Dedifferentiated amniotic fluid mesenchymal stem cell (primary cell): ENCODE data around the gene DEFB129.
"Not testable (repeated sequence)": the region's sequence is repeated elsewhere in the genome, so short reads cannot be mapped to it uniquely, and the experiment has no call there.

Experiments
- DNase-seq: peaks from one replicate; pipeline ENCODE4 v3.0.0-alpha.2; 2016; ENCODE audit errors: extremely low spot score

DEFB129 gene

DNA sequence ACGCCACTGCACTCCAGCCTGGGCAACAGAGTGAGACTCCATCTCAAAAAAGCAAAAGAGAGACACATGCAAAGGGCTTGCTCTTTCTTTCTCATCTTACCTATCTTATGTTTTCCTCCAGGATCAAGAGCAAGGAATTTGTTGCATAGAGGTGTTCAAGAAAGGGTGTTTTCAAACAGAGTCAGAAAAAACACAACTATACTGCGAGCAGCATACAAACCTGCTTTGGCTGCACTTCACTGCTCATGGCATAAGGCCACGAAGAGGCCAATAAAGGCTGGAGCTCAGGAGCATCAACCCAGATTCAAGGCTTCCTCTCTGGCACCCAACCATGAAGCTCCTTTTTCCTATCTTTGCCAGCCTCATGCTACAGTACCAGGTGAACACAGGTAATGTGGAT is at the start of gene DEFB129:
DEFB129 (plus strand) TSS at position 301 of the 400 bp plus-strand sequence; CDS start at position 332, 31 bp downstream.
- no peak for DNase-seq

DNA sequence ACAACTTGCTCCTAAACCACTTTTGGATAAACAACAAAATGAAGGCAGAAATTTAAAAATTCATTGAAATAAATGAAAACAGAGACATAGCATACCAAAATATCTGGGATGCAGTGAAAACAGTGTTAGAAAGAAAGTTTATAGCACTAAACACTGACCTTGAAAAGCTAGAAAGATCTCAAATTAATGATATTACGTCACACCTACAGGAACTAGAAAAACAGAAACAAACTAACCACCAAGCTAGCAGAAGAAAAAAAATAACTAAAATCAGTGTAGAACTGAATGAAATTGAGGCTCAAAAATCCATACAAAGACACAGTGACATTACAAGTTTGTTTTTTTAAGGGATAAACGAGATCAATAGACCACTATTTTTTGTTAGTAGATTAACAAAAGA is 42.8 kb upstream of the DEFB129 start:
- no peak for DNase-seq

DNA sequence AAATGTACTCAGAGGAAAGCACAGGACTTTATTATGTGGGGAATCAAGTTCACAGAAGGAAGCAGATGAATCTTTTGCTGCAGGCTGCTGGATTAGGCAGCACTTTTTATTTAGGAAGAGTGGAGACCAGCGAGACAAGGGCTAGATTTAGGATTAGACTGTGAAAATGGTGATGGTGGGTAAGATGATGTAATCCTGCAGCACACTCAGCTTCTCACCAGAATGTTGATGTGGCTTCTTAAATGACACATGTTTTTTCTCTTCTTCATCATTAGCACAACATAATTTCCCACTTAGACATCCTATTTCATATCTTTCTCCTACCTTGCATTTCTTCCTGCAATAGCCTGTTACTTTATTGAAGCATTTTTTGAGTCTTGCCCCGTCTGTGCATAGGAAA is 39.3 kb upstream of the DEFB129 start:
- DNase-seq = no peak

GRCh38 chr20:189611-190010 is 37.4 kb upstream of the DEFB129 start, which contains the start of gene DEFB128:
Gene DEFB128 (minus strand): TSS chr20:189711. CDS start chr20:189623, 88 bp downstream.
- no peak for DNase-seq

DNA sequence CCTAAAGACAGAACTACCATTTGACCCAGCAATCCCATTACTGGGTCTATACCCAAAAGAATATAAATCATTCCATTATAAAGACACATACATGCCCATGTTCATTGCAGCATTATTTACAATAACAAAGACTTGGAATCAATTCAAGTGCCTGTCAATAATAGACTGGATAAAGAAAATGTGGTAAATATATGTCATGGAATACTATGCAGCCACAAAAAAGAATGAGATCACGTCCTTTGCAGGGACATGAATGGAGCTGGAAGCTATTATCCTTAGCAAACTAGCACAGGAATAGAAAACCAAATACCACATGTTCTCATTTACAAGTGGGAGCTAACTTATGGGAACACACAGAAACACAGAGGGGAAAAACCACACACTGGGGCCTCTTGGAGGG is 28.8 kb upstream of the DEFB129 start:
- DNase-seq = no peak

GRCh38 chr20:199996-200395 is 27.1 kb upstream of the DEFB129 start:
- no peak for DNase-seq

- DNase-seq = not testable (repeated sequence)
These were observed 23.4 kb upstream of the DEFB129 start for GRCh38 chr20:203630-204029.

- DNase-seq = peak; percentile 85
These were observed 18.0 kb upstream of the DEFB129 start for GRCh38 chr20:208942-209566.

DNA sequence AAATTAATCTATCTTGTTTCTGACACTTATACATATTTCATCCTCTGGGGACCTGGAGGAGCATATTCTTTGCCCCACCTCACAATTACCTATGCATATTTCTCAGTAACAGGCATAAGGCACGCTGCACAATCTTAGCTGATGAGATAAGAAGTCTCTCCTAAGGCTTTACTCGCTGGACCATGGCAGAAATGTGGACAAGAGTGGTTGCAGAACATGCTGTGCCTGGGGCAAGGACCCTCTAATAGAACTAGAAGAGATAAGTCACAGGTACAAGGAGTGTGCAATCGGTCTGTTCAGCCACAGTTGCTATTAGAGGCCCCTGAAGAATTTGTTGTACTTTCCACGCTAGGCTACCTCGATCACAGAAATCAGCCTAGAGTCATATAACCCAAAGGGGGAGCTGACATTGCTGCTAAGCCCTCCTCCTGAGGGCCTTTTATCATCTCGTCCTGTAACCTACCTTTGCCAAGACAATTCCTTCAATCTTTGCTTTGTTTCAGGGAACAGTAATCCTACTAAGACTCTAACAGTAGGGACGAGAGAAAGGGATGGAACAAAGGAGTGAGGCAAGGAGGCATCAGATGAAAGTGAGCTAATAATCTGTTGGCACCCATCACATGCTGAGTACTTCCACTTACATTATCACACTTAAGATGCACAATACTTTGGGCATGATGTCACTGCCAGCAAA is 16.1 kb upstream of the DEFB129 start:
- no peak for DNase-seq

DNA sequence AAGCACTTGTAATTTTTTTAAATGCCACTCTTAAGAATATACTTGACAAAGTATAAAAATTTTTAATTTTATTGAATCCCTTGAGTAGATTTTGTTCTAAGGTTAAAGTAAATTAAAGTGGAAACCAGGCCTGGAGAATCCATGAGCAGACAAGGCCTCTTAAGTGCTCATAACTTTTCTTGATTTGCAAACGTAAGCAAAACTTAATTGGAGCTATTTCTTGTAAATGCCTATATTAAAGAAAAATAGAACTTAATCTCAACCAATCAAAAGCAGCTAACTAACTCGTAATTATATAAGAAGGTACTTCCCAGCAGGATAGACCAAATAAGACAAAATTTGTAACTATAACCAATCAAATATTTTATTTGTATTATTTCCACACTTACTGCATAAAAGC is 12.7 kb upstream of the DEFB129 start:
- no peak for DNase-seq

- DNase-seq = no peak
These were observed 11.3 kb upstream of the DEFB129 start for GRCh38 chr20:215796-216195.

DNA sequence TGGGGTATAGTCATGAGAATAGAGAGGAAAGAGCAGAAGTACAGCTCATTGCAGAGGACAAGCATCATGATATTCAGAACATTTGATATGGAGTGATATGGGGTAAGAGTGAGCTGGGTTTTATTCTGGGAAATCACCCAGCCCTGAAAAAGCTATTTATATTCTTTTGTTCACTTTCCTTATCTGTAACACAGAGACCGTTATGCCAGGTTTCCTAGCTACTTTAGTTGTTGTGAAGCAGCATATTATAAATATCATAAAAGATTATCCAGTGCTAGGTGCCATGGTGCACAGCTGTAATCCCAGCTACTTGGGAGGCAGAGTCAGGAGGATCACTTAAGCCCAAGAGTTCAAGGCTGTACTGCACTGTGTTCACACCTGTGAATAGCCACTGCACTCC is 9.8 kb upstream of the DEFB129 start:
- no peak for DNase-seq

GRCh38 chr20:219290-220115 is 7.6 kb upstream of the DEFB129 start:
- DNase-seq = peak; percentile 34

- DNase-seq = no peak
These were observed 5.7 kb upstream of the DEFB129 start for GRCh38 chr20:221258-221830.

DNA sequence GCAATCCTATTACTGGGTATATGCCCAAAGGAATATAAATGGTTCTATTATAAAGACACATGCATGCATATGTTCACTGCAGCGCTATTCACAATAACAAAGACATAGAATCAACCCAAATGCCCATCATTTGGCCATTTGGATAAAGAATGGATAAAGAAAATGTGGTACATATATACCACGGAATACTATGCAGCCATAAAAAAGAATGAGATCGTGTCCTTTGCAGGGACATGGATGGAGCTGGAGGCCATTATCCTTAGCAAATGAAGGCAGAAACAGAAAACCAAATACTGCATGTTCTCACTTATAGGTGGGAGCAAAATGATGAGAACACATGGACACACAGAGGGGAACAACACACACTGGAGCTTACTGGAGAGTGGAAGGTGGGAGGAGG is 1.2 kb upstream of the DEFB129 start:
- DNase-seq = not testable (repeated sequence)

GRCh38 chr20:227439-228105 is 514 bp downstream of the DEFB129 start:
- no peak for DNase-seq

DNA sequence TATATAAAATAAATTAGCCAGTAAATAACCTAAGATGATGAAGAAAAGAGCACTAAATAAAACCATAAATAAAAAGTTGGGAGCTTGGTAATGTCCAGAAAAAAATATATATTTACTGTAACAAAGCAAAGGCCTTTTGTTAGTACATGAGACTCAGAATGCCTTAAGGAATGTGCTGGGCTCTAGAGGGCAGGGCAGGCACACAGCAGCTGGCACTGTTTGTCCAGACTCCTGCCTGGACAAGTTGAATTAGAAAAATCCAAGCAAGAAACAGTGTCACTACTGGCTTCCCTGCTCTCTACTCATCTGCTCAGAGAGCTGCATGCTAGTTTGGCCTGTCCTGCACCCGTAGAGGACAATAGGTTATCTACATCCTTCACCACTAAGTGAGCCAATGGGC is 8.8 kb downstream of the DEFB129 start:
- peak; percentile 58 for DNase-seq

DNA sequence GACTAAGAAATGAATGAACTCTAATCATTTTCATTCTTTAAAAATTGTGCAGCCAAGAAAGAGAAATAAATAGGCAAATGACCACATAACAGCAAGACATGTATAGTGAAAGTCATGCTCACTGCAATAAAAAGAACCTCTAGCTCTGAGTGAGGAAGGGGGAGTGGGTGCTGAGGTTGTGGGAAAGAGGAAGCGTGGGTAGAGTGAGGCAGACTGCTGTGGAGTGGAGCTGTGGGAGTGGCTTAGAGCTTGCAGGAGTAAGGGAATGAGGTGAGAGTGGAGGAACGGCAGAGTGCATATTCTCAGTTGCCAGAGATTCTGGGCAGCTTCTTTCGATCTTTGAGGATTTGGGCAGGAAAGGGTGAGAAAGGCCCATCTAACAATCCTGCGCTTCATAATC is 10.4 kb downstream of the DEFB129 start:
- no peak for DNase-seq

DNA sequence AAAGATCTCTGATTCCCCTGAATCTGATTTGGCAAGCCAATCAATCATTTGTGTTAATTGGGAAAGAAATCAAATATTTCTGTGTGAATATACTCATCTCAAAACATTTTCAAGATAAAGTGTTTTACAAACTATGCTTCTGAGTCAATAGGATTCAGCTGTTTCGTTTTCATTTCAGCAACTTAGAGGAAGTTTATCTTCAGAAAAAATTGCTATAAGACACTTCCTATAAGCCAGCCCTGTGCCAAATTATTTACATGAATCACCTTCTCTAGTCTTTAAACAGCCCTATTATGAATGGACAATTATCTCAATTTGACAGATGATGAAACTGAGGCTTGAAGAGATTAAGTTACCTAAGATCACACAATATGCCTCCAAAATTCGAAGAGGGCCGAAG is 10.9 kb downstream of the DEFB129 start:
- no peak for DNase-seq

DNA sequence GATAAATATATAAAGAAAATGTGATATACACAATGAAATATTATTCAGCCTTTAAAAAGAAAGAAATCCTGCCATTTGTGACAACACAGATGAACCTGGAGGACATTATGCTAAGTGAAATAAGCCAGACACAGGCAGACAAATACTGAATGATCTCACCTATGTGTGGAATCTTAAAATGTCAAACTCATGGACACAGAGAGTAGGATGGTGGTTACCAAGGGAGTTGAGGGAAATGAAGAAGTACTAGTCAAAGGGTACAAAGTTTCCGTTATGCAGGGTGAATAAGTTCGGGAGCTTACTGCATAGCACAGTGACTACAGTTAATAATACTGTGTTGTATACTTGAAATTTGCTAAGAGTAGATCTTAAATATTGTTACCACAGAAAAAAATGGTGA is 15.8 kb downstream of the DEFB129 start:
- no peak for DNase-seq

DNA sequence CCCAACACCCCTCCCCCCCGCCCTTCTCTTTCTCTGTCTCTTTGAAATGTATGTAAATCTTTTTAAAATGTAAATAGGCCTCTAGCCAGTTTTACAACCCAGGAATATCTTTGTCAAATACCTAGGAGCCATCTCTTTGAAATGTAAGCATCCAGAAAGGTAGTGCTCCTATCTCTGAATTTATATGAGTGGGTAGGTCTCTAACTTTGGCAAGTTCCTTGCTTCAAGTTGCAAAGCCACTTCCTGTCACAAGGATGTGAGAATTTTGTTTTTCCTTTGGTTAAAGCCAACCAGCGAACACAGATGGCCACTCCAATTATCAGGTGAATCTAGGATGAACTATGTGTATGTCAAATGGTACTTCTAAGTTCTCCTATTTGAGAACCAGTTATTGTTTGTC is 24.3 kb downstream of the DEFB129 start:
- DNase-seq = no peak

DNA sequence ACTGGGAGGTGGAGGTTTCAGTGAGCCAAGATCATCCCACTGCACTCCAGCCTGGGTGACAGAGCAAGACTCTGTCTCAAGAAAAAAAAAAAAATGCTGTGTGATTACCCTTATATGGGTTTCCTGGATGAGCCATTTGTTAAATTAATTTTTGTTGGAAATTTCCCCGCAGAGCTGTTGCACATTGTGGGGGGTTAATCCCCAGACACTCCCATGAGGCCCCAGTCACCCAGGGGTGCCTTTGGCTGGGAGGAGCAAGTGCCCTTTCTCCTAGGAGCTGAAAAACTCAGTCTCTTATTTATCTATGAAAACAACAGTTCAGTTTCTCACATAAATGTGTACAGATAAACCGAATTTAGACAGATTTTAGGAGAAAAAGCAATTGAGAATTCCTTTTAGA is 25.7 kb downstream of the DEFB129 start:
- no peak for DNase-seq
